Body of pancreas (tissue), 4 donors: Measurements from ENCODE around the gene SIRPA.

Experiments used
- CTCF ChIP-seq, 7 experiments: fragments of 450-650 bp in 4 of 7; fragments of 200-600 bp in 3 of 7; sonication (generic) in 3 of 7; IDR thresholded peaks; one replicate each; pipeline ENCODE4 v1.5.1; 2016 to 2019; ENCODE audit warnings: antibody characterized with exemption in 7 of 7
- POLR2A ChIP-seq, 3 donors: fragments of 450-650 bp; IDR thresholded peaks; one replicate each; pipeline ENCODE4 v1.6.1; 2016; ENCODE audit warnings: antibody characterized with exemption in 3 of 3, mild to moderate bottlenecking in 2 of 3

- TF ChIP-seq CTCF (IDR thresholded peaks at IDR 0.05), result no peak
- TF ChIP-seq POLR2A (IDR thresholded peaks at IDR 0.05), result no peak
These were observed 10.5 kb downstream of the SIRPA start for GRCh38 chr20:1905693-1906092.
